NCI-H2196 treated with DMSO at 0.1 percent for 48 hours (cell line): ENCODE data around the gene FXYD5.
"Not testable (repeated sequence)": the region's sequence is repeated elsewhere in the genome, so short reads cannot be mapped to it uniquely, and the experiment has no call there.

Source experiments
- DNase-seq: peaks from one replicate; lab custom pipeline; 2025; ENCODE audit not compliant: unreplicated experiment; lab: John Stamatoyannopoulos, UW

FXYD5 gene

GRCh38 chr19:35136977-35137702 is 17.4 kb upstream of the FXYD5 start:
- DNase-seq = no peak

DNA sequence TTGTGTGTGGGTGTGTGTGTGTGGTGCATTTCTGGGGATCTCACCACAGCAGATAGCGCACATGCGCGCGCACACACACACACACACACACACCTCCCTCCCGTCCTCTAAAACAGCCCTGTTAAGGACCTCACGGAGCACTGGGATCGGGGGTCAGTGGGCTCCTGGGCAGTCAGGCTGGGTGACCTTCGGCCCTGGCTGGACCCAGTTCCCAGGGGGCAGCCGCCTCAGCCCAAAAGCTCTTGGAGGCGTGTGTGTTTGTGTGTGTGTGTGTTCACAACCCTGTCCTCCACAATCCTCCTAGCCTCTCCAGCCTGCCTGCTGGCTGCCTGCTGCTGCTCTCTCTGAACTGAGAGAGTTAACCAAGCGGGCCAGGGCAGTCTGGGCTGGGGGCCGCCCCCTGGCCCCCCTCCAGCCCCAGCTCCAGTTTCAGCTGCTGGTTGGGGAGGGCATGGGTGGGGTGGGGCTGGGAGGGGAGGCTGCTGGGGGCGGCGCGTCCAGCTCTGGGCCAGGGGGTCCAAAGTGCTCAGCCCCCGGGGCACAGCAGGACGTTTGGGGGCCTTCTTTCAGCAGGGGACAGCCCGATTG is 16.1 kb upstream of the FXYD5 start, which contains the start of gene FXYD1:
Gene FXYD1 (plus strand): TSS at position 520 of the 588 bp plus-strand sequence. CDS start 1,256 bp downstream, outside the sequence.
- no peak for DNase-seq

DNA sequence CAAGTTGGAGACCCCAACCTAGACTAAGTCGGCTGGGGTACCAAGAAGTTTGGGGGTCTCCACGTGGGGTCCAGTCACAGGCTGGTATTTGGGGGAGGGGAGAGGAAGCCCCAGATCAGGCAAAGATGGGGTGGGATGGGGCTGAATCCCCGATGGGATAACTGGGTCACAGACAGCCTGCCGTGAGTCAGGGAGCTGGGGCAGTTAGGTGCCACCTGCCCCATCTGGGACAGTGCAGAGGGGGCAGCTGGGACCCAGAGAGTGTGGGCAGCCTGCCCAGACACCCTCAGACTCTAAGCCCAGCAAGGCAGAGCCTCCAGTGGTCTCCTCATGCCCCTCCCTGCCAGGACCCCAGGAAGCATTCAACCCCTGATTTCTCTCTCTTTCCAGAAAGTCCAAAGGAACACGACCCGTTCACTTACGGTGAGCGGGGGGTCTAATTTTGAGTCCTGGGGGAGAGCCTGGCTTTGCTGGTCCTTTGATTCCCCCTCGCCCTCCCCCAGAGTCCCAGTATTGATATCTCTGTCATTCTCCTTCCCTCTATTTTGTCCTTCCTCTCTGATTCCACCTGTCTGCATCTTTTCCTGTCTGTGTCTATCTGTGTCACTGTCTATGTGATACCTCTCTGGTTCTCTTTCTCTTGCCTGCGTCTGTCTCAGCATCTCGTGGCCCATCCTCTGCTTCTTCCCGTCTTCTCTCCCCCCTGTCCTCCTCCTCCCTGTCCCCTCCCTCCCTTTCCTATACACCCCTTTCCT is 14.2 kb upstream of the FXYD5 start:
- DNase-seq = no peak

GRCh38 chr19:35140962-35141836 is 13.3 kb upstream of the FXYD5 start:
- peak; percentile 94 for DNase-seq

GRCh38 chr19:35141837-35142605 is 12.5 kb upstream of the FXYD5 start:
- DNase-seq = no peak

- peak; percentile 60 for DNase-seq
Measured at GRCh38 chr19:35142606-35143230, 11.8 kb upstream of the FXYD5 start.

DNA sequence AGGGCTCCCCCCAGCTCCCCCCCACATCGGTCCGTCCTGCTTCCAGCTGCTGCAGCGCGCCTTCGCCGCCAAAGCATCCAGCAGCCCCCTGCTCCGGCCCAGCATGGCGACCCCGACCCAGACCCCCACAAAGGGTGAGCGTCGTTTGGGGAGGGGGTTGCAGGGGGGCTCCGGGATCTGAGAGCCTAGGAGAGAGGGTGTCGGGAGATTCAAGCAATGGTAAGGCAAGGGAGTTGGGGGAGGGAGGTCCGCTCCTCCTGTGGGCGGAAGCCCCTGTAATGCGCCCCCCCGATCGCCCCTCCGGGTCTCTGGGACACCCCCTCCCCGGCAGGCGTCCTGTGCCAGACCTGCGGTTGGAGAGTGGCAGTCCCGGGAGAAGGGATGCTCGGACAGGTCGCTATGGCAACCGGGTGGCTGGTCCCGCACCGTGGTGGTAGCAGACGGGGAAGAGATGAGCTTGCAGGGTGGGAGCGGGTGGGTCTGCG is 11.3 kb upstream of the FXYD5 start, which contains the start of gene FXYD7:
Gene FXYD7 (plus strand): TSS at position 25 of the 485 bp plus-strand sequence. CDS start 79 bp downstream, at position 104.
- DNase-seq = no peak

GRCh38 chr19:35143818-35144217 is 10.7 kb upstream of the FXYD5 start:
- DNase-seq = no peak

GRCh38 chr19:35144259-35144599 is 10.3 kb upstream of the FXYD5 start:
- DNase-seq = no peak

- peak; percentile 46 for DNase-seq
Measured at GRCh38 chr19:35144600-35145436, 9.7 kb upstream of the FXYD5 start.

DNA sequence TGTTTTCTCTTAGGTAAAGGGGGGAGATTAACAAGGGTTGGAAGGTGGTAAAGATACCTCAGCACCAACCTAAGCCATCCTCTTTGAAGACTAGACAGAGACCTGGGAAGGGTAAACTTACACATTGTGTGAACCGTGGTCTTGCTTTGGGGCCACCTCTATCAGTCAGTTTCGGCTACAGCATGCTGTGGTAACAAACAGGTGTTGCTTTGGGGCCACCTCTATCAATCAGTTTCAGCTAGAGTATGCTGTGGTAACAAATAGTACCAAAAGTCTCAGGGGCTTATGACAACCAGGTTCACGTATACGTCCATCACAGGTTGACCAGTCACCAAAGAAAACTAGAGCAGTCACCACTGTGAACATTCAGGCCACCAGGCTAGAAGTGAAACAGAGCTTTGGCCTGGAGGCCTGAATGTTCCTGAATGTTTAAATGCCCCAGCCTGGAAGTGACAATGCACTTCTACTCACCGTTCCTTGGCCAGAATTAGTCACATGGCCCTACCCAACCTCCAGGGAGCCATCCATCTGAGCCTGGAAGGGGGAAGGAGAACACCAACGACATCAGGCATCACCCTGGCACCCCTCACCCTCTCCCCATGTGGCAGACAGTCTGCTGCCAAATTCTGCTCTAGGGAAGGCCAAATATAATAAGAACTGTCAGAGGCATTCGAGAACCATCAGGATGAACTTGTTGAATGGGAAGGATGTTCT is 7.6 kb upstream of the FXYD5 start:
- no peak for DNase-seq

DNA sequence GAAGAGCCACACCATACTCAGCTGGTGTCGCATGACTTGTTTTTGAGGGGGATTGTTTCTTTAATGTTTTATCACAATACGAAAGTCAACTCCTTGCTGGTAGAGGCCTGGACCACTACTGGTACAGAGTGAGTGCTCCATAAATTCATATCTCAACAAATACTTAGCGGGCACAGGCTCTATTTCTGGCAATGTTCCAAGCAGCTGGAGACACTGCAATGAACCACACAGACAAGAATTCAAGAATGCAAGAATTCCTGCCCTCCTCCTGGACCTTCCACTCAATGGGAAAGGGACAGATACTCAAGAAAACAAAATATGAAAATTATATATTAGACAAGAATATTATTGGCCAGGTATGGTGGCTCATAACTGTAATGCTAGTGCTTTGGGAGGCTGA is 5.1 kb upstream of the FXYD5 start:
- DNase-seq = no peak

GRCh38 chr19:35150445-35150844 is 4.1 kb upstream of the FXYD5 start:
- no peak for DNase-seq

- no peak for DNase-seq
Measured at GRCh38 chr19:35151273-35152065, 3.1 kb upstream of the FXYD5 start.

DNA sequence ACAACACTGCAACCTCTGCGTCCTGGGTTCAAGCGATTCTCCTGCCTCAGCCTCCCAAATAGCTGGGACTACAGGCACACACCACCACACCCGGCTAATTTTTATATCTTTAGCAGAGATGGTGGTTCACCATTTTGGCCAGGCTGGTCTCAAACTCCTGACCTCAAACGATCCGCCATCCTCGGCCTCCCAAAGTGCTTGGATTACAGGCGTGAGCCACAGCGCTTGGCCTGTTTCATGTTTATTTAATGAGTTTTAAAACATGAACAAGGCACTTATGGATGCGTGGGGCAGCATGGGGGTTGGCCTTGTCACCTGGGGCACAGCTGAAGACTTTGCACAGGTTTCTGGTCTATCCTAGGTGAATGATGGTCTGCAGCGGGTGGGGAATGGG is 1.4 kb upstream of the FXYD5 start:
- DNase-seq = not testable (repeated sequence)

DNA sequence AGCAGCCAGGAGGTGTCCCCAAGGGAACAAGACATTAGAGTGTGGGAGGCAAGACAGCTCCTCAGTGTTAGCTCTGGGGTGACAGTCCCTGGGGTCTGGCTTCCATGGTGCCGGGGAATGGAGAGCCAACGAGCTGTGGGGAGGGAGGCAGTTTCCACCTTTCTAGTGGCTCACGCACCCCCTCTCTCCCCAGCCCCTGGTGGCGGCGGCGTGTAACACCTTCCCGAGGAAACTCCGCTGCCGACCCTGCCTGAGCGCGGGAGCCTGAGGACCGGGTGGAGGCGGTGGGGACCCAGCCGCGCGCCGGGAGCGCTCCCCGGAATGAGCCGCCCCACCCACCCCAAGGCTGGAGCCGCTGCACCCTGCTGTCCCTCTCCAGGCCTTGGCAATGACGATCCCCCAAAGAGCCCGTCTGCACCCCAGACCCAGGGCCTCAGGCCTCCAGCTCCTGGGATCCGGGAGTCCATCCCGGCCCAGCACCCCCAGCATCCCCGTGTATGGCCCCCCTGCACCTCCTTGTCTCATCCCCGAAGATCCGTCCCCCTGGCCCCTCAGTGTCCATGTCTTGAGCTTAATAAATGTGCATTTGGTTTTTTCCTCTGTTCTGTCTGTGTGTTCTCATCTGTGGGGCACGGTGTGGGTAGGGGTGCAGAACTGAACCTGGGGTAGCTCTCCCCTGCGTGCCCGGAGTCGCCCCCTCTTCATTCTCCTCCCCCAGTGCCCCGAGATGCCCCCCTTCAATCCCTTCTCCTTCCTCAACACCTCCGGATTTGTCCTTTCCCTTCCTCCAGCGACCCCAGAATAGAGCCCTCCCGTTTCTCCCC is 622 bp upstream of the FXYD5 start:
- no peak for DNase-seq
